ENCODE measurements around the gene KCTD2.

DNA sequence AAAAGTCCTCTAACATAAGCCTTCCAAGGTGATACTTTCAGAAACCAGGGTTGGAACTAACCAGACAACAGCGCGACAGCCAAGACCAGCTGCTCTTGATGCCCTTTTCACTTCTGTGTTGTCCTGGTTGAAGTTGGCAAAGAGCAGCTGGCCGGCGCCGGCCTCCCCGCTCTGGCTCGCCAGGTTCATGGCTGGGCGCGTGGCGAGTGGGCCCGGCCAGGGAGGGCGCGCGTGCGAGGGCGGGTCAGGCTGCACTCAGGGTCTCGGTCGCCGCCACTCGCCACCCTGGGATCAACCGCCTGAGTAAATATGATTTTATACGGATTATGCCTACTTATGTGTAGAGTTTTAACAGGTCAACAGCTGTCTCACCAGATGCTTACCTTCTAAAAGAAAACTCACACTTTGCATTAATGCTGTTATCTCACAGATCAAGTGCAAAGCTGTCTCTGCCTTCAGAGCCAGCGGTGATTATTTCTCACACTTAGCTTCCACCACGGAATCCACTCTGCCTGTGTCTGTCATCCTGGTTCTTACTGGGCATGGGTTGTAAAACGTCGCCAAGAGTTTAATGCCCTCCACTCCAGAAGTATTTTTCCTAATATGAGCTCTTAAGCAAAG is 13.5 kb downstream of the KCTD2 start:
- TF ChIP-seq, protein P1, sequence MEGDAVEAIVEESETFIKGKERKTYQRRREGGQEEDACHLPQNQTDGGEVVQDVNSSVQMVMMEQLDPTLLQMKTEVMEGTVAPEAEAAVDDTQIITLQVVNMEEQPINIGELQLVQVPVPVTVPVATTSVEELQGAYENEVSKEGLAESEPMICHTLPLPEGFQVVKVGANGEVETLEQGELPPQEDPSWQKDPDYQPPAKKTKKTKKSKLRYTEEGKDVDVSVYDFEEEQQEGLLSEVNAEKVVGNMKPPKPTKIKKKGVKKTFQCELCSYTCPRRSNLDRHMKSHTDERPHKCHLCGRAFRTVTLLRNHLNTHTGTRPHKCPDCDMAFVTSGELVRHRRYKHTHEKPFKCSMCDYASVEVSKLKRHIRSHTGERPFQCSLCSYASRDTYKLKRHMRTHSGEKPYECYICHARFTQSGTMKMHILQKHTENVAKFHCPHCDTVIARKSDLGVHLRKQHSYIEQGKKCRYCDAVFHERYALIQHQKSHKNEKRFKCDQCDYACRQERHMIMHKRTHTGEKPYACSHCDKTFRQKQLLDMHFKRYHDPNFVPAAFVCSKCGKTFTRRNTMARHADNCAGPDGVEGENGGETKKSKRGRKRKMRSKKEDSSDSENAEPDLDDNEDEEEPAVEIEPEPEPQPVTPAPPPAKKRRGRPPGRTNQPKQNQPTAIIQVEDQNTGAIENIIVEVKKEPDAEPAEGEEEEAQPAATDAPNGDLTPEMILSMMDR (IDR thresholded peaks at IDR 0.05), result no peak
- TF ChIP-seq POLR2A (IDR thresholded peaks at IDR 0.05), result no peak
